Measurements from ENCODE around the gene C17orf100.
A peak's percentile ranks its signal among the peaks of the same experiment; 100 is the strongest.
"Not testable (repeated sequence)": the region's sequence is repeated elsewhere in the genome, so short reads cannot be mapped to it uniquely, and the experiment has no call there.

Gene C17orf100

DNA sequence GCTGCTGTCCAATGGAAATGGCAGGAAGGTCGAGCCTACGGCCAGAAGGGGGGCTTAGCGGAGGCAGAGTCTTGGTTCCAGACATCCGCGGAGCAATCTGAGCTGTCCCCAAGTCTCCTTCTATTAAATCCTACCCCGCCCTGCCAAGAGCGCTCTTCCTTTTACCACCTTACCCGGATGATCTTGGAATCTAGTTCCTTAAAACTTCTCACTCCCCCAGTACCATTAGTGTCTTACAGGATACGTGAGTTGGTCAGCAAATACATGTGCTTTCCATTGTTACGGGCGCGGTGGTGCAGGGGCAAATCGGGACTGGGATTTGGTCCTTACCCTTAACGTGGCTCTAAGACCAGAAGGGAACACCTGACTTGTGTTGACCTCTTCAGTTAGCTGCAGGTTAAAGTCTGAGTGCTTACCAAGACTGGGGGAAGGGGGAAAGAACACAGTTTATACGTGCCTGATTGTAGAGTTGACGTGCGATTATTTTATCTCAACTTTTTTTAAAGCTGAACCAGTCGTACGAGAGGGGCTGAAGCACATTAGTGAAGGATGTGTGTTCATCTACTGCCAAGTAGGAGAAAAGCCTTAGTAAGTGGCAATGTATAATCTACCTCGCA lies 10.2 kb upstream of the C17orf100 start:
- peak; percentile 53 for DNase-seq (ENCODE audit: low spot score)

- DNase-seq (ENCODE audit: low spot score) = no peak
Measured at GRCh38 chr17:6642592-6642991, 9.0 kb upstream of the C17orf100 start.

DNA sequence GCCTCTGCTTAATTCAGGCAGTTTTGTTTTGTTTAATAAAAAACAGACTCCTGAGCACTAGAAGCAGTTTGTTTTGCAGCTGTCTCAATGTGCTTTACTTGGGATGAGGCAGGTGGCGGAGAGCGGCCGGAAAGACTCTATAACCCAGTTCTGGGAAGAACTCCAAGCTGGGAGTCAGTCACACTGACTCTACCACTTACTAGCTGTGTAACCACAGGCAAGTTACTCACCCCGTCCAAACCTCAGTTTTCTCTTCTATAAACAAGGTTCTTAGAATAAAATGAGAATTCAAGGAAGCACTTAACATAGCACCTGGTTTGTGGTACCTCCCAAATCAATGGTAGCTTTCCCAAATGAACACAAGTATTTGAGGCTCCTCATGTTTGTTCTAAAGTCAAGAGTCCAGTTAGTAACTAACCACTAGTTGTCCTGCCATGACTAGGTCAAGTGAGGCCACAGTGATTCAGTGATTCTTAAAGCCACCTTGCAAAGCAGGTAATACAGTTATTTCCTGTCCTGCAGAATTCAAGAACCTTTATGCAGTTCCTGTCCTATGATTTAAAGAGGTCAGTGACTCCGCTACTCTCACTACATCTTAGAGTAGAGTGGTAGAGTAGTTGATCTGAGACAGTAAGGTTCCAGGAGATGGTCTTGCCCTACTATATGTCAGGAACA lies 8.0 kb upstream of the C17orf100 start:
- DNase-seq (ENCODE audit: low spot score) = no peak

- peak; percentile 21 for DNase-seq (ENCODE audit: low spot score)
Measured at GRCh38 chr17:6648181-6648580, 3.4 kb upstream of the C17orf100 start.

DNA sequence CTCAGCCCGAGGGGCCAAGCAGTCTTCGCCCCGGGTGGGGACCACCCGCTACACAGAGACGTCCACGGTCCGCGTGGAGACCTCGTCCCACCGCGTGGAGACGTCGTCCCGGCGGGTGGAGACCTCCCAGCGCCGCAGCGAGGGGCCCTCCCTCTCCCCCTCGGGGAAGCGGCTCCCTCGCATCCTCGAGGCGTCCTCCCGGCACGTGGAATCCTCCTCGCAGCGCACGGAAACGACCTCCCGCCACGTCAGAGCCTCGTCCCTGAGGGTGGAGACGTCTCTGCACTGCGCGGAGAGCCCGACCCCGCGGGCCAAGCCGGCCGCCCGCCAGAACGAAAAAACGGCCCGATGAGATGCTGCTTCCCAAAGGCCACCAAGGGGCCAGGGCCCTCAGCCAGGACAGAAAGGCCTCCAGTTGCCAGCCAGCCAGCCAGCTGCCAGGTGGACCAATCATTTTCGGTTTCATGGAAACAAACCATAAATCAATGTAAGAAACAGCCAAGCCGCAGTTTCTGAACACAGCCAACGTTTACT lies 424 bp downstream of the C17orf100 start:
- no peak for DNase-seq (ENCODE audit: low spot score)

DNA sequence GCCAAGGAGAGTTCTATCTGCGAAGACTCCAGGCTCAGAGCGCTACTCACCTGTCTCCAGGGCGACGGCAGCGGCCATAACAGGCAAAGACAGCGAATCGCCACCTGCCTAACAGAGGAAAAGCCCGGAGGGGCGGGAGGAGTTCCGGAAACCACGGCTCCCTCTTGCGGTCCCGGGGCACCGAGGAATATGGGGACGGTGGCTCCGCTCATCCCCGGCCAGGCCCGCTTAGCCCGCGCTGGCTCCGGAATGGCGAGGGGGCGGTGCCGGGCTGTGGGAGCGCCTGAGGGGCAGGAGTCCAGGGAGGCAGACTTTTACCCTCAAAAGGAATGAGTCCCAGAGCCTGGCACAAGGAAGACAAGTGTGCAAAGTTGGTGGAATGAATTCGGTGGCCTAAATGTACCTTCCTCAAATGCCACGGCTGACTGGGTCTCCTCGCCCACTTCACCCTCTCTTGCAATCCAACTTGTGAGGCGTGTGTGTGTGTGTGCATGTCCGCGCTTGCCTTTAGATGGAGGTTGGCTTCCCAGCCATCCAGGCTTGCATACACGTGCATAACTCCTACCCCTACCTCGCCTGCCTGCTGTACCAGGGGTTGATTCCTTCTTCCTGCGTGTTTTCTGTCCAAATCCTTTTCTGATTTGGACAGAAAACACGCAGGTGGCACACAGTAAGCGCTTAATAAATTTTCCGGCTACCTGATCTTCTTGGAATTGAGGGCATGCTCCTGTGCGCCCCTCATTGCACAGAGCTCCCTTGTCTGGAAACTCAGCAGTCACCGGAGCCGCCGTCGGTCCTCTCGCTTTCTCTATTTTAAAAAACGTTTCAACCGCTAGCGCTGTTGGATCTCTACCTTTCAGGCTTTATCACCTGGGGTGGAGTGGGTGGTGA lies 3.5 kb downstream of the C17orf100 start:
- peak; percentile 74 for DNase-seq (ENCODE audit: low spot score)

- DNase-seq (ENCODE audit: low spot score) = peak; percentile 40
Measured at GRCh38 chr17:6655732-6656361, 4.3 kb downstream of the C17orf100 start.

GRCh38 chr17:6656797-6657632 lies 5.5 kb downstream of the C17orf100 start:
- DNase-seq (ENCODE audit: low spot score) = not testable (repeated sequence)

- DNase-seq (ENCODE audit: low spot score) = no peak
Measured at GRCh38 chr17:6657633-6658287, 6.2 kb downstream of the C17orf100 start.

DNA sequence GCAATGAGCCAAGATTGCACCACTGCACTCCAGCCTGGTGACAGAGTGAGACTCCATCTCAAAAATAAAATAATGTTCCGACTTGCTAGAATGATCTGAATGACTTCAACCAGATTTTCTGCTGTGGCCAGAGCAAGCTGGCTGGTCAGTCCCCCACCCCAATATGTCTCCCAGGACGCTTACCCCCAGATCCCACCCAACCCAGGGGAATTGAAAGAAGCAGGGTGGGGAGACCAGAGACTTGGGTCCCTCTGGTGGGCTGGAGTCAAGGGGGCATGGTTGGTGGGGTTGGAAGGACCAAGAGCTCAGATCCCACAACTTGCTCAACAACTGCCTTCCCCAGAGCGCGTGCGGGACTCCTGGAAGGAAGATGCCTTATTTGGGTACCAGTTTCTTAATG lies 6.8 kb downstream of the C17orf100 start:
- not testable (repeated sequence) for DNase-seq (ENCODE audit: low spot score)

GRCh38 chr17:6660101-6660500 lies 8.5 kb downstream of the C17orf100 start:
- DNase-seq (ENCODE audit: low spot score) = no peak

DNA sequence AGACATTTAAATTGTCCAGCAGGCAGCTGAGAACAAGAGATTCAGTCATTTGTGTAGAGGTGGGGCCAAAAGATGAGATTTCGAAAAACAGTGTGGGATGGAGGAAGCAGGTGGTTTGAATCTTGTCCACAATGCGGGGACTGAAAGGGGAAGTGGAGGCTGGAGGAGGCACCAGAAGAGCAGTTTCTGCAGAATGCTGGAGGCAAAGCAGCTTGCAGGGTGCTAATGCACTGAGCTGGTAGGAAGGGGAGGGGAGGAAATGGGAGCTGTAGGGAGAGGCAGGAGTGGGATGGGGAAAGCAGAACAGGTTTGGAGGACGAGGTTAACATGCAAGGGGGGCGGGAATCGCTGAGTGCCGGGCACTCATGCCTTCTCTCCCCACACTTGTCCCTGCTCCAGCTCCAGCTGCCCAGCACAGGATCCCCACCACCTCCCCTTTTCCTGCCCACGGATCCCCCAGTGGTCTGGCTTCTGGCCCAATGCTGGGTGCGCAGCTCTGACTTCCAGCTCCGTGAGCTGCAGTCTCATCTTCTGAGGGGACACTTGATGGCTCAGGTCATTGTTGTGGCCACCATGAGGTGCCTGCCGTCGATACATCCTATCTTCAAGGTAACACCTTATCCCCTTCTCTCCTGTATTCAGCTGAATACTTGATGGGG lies 9.4 kb downstream of the C17orf100 start:
- DNase-seq (ENCODE audit: low spot score) = no peak

DNA sequence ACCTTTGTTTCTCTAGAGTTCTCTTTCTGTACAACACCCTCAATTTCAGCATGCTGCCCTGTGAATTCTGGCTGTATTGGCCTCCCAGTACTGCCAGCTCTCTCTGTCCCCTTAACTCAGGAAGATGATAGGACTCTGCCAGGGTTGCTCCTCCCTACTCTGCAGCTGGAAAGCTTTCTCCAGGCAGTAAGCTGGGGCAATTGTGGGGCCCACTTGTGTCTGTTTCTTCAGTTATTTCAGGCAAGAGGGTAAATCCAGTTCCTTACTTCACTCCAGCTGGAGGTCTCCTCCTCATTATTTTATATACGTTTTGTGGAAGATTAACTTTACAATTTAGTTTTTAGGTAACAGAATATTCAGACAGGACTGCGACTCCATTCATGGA lies 9.9 kb downstream of the C17orf100 start:
- DNase-seq (ENCODE audit: low spot score) = no peak

DNA sequence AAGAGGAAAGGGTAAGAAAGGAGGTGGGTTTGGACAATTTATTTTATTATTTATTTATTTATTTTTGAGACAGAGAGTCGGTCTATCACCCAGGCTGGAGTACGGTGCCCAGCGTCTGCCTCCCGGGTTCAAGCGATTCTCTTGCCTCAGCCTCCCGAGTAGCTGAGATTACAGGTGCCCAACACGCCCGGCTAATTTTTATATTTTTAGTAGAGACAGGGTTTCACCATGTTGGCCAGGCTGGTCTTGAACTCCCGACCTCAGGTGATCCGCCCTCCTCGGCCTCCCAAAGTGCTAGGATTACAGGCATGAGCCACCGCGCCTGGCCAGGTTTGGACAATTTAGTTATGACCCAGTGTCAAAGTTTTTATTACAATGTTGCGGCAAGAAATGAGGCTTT lies 11.6 kb downstream of the C17orf100 start:
- DNase-seq (ENCODE audit: low spot score) = not testable (repeated sequence)

GRCh38 chr17:6666077-6666521 lies 14.5 kb downstream of the C17orf100 start:
- peak; percentile 88 for DNase-seq (ENCODE audit: low spot score)

GRCh38 chr17:6666557-6666956 lies 15.0 kb downstream of the C17orf100 start:
- DNase-seq (ENCODE audit: low spot score) = no peak

GRCh38 chr17:6667516-6667915 lies 16.0 kb downstream of the C17orf100 start:
- no peak for DNase-seq (ENCODE audit: low spot score)

DNA sequence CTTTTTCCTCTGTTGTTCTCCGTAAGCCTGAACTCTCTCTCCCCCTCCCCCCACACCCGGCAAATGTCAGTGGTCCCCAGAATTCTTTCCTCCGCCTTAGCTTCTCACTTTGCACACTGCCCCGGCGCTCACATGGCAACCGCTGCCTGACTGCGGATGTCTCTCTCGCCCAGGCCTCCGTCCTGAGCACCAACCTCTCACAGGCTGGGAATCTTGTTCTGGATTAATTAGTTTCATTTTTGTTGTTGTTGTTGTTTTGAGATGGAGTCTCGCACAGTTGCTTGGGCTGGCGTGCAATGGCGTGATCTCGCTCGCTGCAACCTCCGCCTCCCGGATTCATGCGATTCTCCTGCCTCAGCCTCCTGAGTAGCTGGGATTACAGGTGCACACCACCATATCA lies 16.7 kb downstream of the C17orf100 start:
- DNase-seq (ENCODE audit: low spot score) = no peak

- DNase-seq (ENCODE audit: low spot score) = no peak
Measured at GRCh38 chr17:6668727-6669425, 17.3 kb downstream of the C17orf100 start.

Data from cerebellar cortex (tissue), 1 donor.